ENCODE measurements around the gene TCERG1L.

DNA sequence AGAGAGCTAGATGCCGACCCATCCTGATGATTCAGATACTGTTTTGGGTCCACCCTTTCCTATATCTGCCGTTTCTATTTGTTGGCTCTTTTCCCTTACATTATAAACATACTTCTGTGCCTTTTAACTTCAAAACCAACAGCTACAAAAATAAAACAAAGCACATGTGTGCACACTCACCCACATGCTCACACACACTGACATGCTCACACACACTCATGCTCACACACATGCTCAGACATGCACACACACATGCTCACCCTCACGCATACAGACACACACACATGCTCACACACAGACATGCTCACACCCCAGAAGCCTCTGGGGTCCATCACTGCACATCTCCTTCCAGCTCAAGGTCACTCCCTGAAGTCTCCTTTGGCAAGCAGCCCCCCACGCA is 88.1 kb downstream of the TCERG1L start:
- TF ChIP-seq, protein P1, sequence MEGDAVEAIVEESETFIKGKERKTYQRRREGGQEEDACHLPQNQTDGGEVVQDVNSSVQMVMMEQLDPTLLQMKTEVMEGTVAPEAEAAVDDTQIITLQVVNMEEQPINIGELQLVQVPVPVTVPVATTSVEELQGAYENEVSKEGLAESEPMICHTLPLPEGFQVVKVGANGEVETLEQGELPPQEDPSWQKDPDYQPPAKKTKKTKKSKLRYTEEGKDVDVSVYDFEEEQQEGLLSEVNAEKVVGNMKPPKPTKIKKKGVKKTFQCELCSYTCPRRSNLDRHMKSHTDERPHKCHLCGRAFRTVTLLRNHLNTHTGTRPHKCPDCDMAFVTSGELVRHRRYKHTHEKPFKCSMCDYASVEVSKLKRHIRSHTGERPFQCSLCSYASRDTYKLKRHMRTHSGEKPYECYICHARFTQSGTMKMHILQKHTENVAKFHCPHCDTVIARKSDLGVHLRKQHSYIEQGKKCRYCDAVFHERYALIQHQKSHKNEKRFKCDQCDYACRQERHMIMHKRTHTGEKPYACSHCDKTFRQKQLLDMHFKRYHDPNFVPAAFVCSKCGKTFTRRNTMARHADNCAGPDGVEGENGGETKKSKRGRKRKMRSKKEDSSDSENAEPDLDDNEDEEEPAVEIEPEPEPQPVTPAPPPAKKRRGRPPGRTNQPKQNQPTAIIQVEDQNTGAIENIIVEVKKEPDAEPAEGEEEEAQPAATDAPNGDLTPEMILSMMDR (IDR thresholded peaks at IDR 0.05): no peak
- no peak for TF ChIP-seq POLR2A (IDR thresholded peaks at IDR 0.05)
